A673 (cell line): ENCODE data around the gene FRS2. TPM values are rescaled to one million over a fixed set of nuclear protein-coding genes. Genes with fewer than 3 reads are reported as not detected.

Experiments
- BruUV-seq: library from RNA; stranded (reverse); fragments of 400-500 nt; replicated peaks from 2 replicates; lab custom pipeline; 2021; lab: Mats Ljungman, UMichigan
- CTCF ChIA-PET: fragments of 300-600 bp; sonication (Branson Sonifier 250); formaldehyde crosslinking; loops from one replicate; lab custom pipeline; 2022; ENCODE audit warnings: antibody characterized with exemption; lab: Charles Lee
- POLR2A ChIA-PET: fragments of 300-600 bp; sonication (Branson Sonifier 250); formaldehyde crosslinking; loops from one replicate; lab custom pipeline; 2022; ENCODE audit warnings: antibody characterized with exemption; ENCODE audit not compliant: low non-redundant PET; lab: Charles Lee
- DNase-seq: peaks from one replicate; pipeline ENCODE4 v3.0.0-alpha.2; 2015; ENCODE audit warnings: low spot score
- H3K27ac ChIP-seq: fragments of 200-600 bp; sonication (generic); 2 replicates; pipeline ENCODE4 v1.5.1; 2016; ENCODE audit warnings: mixed run types, low read depth, mild to moderate bottlenecking, mixed read lengths, antibody characterized with exemption, low read length; ENCODE audit not compliant: poor library complexity, severe bottlenecking
- H3K27me3 ChIP-seq: fragments of 200-600 bp; sonication (generic); replicated peaks from 2 replicates; pipeline ENCODE4 v1.6.1; 2017; ENCODE audit warnings: mixed run types, low read depth, mild to moderate bottlenecking, mixed read lengths, antibody characterized with exemption, low read length; ENCODE audit not compliant: insufficient read depth, poor library complexity
- H3K36me3 ChIP-seq: fragments of 200-600 bp; sonication (generic); 2 replicates; pipeline ENCODE4 v1.6.1; 2016; ENCODE audit warnings: mixed run types, mild to moderate bottlenecking, mixed read lengths, antibody characterized with exemption, low read length; ENCODE audit not compliant: insufficient read depth, poor library complexity, severe bottlenecking
- H3K4me1 ChIP-seq: fragments of 200-600 bp; sonication (generic); 2 replicates; pipeline ENCODE4 v1.6.1; 2017; ENCODE audit warnings: mixed run types, mild to moderate bottlenecking, mixed read lengths, antibody characterized with exemption, low read length; ENCODE audit not compliant: insufficient read depth, poor library complexity, severe bottlenecking
- H3K4me3 ChIP-seq: fragments of 200-600 bp; sonication (generic); 2 replicates; pipeline ENCODE4 v1.5.1; 2016; ENCODE audit warnings: low read depth, mixed run types, mild to moderate bottlenecking, mixed read lengths, low read length; ENCODE audit not compliant: poor library complexity, severe bottlenecking
- H3K9me3 ChIP-seq: fragments of 200-600 bp; sonication (generic); 2 replicates; pipeline ENCODE4 v1.6.1; 2016; ENCODE audit warnings: mixed run types, low read depth, mild to moderate bottlenecking, mixed read lengths, antibody characterized with exemption, low read length; ENCODE audit not compliant: poor library complexity, severe bottlenecking
- intact Hi-C: fragments of 100-400 bp; cut with micrococcal nuclease; formaldehyde crosslinking; loops from one replicate; pipeline ENCODE4 v1.10.0; 2022; ENCODE audit not compliant: unreplicated experiment
- microRNA-seq: library from miRNA; unstranded; fragments of <30 nt; microRNA quantifications from one replicate; pipeline ENCODE4 v1.2.0, GENCODE V29; 2021
- total RNA-seq: library from RNA; stranded (reverse); gene quantifications from 2 replicates; pipeline ENCODE4 v1.2.3, GENCODE V29; 2021
- TF ChIP-seq, protein P1 (sequence below): fragments of 300-800, 200-600 bp; sonication (generic); conservative IDR thresholded peaks from 2 replicates; pipeline ENCODE4 v1.5.1; 2017; ENCODE audit warnings: low read depth, mild to moderate bottlenecking, antibody characterized with exemption, low read length, moderate library complexity, mixed read lengths

Gene FRS2
- total RNA-seq, 1 experiment from 2014 or later = 34.5 TPM

GRCh38 chr12:69627501-69627900 lies 157.3 kb downstream of the FRS2 start:
- no peak overlapping the region for H3K4me3 ChIP-seq
- ChIA-PET POLR2A (no interaction called here), CTCF (no interaction called here)
- no peaks in the 10 kb centered on the region for H3K9me3 ChIP-seq
- TF ChIP-seq, protein P1, sequence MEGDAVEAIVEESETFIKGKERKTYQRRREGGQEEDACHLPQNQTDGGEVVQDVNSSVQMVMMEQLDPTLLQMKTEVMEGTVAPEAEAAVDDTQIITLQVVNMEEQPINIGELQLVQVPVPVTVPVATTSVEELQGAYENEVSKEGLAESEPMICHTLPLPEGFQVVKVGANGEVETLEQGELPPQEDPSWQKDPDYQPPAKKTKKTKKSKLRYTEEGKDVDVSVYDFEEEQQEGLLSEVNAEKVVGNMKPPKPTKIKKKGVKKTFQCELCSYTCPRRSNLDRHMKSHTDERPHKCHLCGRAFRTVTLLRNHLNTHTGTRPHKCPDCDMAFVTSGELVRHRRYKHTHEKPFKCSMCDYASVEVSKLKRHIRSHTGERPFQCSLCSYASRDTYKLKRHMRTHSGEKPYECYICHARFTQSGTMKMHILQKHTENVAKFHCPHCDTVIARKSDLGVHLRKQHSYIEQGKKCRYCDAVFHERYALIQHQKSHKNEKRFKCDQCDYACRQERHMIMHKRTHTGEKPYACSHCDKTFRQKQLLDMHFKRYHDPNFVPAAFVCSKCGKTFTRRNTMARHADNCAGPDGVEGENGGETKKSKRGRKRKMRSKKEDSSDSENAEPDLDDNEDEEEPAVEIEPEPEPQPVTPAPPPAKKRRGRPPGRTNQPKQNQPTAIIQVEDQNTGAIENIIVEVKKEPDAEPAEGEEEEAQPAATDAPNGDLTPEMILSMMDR = no peak
- no peaks in the 10 kb centered on the region for H3K27me3 ChIP-seq
- BruUV-seq = no TSS peak
- H3K27ac ChIP-seq = no peak overlapping the region
- intact Hi-C loops = no loop called here
- no peak for DNase-seq
- no peaks in the 10 kb centered on the region for H3K36me3 ChIP-seq
- H3K4me1 ChIP-seq = no peaks in the 10 kb centered on the region

Small RNA genes lying within 50 kb of the gene (microRNA-seq; reads per million reads assigned to microRNA genes)
- gene MIR3913-1 (not detected), gene MIR3913-2 (not detected)

Other genes starting within 250 kb of the FRS2 start
- gene CPSF6, start 230.8 kb upstream of the FRS2 start, total RNA-seq = 166 and 167 TPM in 2 replicates
- gene LYZ, start 122.0 kb upstream of the FRS2 start, total RNA-seq = 0.32 TPM in 1 of 2 replicates, not detected in the other
- 43.7 and 46.3 TPM in 2 replicates for gene YEATS4, start 110.6 kb upstream of the FRS2 start, total RNA-seq
- gene CCT2, start 115.1 kb downstream of the FRS2 start, total RNA-seq = 519 and 566 TPM in 2 replicates
- not detected in 2 replicates for gene LRRC10, start 140.5 kb downstream of the FRS2 start, total RNA-seq
- gene BEST3, start 228.9 kb downstream of the FRS2 start, total RNA-seq = 0.50 and 0.69 TPM in 2 replicates